SH-SY5Y (cell line): ENCODE data around the gene IMMP2L.

Experiments used
- GATA2 ChIP-seq: IDR thresholded peaks from 2 replicates; pipeline ENCODE4 v1.6.1; 2011; ENCODE audit warnings: mild to moderate bottlenecking, low read depth, low read length
- GATA3 ChIP-seq: IDR thresholded peaks from 2 replicates; pipeline ENCODE4 v1.6.1; 2011; ENCODE audit warnings: low read depth, mild to moderate bottlenecking, low read length, moderate library complexity

DNA sequence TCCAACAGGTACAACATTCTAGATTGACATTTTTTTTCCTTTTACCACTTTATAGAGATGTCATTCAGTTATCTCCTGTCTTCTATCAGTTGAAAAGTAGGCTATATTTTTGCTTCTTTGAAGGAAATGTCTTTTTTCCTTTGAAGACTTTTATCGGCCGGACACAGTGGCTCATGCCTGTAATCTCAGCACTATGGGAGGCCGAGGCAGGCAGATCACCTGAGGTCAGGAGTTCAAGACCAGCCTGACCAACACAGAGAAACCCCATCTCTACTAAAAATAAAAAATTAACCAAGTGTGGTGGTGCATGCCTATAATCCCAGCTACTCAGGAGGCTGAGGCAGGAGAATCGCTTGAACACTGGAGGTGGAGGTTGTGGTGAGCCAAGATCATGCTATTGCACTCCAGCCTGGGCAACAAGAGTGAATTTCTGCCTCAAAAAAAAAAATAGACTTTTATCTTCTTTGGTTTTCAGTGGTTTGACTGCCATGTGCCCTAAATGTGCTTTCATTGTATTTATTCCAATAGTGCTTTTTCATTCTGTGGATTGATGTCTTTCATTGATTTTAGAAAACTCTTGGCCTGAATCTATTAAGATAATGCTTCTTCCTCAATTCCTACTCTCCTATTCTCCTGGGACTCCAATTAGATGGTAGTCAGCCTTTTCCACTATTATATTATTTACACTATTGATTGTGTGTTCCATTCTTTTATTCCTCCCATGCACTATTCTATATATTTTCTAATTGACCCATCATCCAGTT, 84.6 kb downstream of the IMMP2L start:
- TF ChIP-seq GATA2: no peak
- TF ChIP-seq GATA3: no peak
